ENCODE measurements around the gene KCNT1. TPM values are rescaled to one million over a fixed set of nuclear protein-coding genes. Genes with fewer than 3 reads are reported as not detected.

KCNT1 gene
- total RNA-seq, 1 experiment from 2014 or later, result not detected

DNA sequence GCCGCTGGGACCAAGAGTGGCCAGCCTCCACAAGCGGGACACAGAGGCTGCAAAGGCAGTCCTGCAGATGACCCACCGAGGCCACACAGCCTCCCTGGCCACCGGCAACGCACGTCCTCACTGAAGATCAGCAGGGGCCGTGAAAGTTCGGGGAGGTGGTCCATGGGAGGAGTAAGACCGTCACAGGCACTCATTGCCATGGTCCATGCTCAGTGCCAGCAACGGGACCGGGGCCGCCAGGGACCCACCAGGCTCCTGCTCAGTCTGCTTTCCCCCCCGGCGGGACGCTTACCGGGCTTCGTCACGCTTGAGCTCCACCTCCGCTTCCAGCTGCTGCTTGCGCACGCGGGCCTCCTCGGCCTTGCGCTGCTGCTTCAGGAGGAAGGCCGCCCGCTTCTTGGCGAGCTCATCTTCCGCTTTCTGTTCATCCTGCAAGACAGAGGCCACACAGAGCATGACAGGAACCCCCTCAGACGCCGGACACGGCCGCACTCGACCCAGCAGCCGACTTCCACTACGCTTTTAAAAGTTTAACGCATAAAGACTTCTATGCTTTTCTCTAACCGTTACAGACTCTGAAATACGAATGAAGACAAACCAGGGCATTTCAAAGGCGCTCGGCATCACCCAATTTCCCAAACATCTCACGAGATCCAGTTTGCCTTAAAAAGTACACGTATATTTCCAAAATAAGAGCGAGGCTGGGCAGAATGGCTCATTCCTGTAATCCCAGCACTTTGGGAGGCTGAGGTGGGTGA lies 116.9 kb downstream of the KCNT1 start:
- Histone ChIP-seq H3K27me3 (ENCODE audit: insufficient read depth, low read depth) (no peaks in the 10 kb centered on the region), H3K9me2 (ENCODE audit: insufficient read depth) (no peaks in the 10 kb centered on the region), H4K20me1 (ENCODE audit: insufficient read depth) (no peaks in the 10 kb centered on the region), H3F3A (ENCODE audit: insufficient read depth, low read depth) (no peaks in the 10 kb centered on the region), H3K4me1 (replicated peaks; ENCODE audit: insufficient read depth) (no peaks in the 10 kb centered on the region), H3K9me3 (ENCODE audit: insufficient read depth, low read depth) (no peaks in the 10 kb centered on the region), H3K4me2 (no peak overlapping the region), H2AFZ (no peak overlapping the region), H3K36me3 (ENCODE audit: low read depth) (no peaks in the 10 kb centered on the region), H3K27ac (no peak overlapping the region), H3K79me2 (ENCODE audit: low read depth) (no peaks in the 10 kb centered on the region), H3K4me3 (no peak overlapping the region)
- ChIA-PET CTCF (no interaction called here), POLR2A (ENCODE audit: unreplicated experiment) (no interaction called here)
- BruUV-seq (replicated peaks), result no TSS peak
- TF ChIP-seq, protein P1, sequence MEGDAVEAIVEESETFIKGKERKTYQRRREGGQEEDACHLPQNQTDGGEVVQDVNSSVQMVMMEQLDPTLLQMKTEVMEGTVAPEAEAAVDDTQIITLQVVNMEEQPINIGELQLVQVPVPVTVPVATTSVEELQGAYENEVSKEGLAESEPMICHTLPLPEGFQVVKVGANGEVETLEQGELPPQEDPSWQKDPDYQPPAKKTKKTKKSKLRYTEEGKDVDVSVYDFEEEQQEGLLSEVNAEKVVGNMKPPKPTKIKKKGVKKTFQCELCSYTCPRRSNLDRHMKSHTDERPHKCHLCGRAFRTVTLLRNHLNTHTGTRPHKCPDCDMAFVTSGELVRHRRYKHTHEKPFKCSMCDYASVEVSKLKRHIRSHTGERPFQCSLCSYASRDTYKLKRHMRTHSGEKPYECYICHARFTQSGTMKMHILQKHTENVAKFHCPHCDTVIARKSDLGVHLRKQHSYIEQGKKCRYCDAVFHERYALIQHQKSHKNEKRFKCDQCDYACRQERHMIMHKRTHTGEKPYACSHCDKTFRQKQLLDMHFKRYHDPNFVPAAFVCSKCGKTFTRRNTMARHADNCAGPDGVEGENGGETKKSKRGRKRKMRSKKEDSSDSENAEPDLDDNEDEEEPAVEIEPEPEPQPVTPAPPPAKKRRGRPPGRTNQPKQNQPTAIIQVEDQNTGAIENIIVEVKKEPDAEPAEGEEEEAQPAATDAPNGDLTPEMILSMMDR (conservative IDR thresholded peaks at IDR 0.05), result no peak
- no peak for TF ChIP-seq EZH2 (IDR thresholded peaks at IDR 0.05; ENCODE audit: low read depth)
- intact Hi-C loops (cut with micrococcal nuclease; ENCODE audit: unreplicated experiment), result no loop called here
- DNase-seq, result no peak

- Histone ChIP-seq H3K27me3 (ENCODE audit: insufficient read depth, low read depth) (no peaks in the 10 kb centered on the region), H3K27ac (no peak overlapping the region), H3K9me3 (ENCODE audit: insufficient read depth, low read depth) (no peaks in the 10 kb centered on the region), H3K79me2 (ENCODE audit: low read depth) (no peaks in the 10 kb centered on the region), H3K4me3 (no peak overlapping the region), H3F3A (ENCODE audit: insufficient read depth, low read depth) (no peaks in the 10 kb centered on the region), H3K4me2 (no peak overlapping the region), H2AFZ (no peak overlapping the region), H4K20me1 (ENCODE audit: insufficient read depth) (no peaks in the 10 kb centered on the region), H3K9me2 (ENCODE audit: insufficient read depth) (no peaks in the 10 kb centered on the region), H3K36me3 (ENCODE audit: low read depth) (no peaks in the 10 kb centered on the region), H3K4me1 (replicated peaks; ENCODE audit: insufficient read depth) (no peaks in the 10 kb centered on the region)
- no peak for DNase-seq
- BruUV-seq (replicated peaks), result no TSS peak
- TF ChIP-seq, protein P1 (conservative IDR thresholded peaks at IDR 0.05), result no peak
- no peak for TF ChIP-seq EZH2 (IDR thresholded peaks at IDR 0.05; ENCODE audit: low read depth)
- ChIA-PET CTCF (no interaction called here), POLR2A (ENCODE audit: unreplicated experiment) (no interaction called here)
- intact Hi-C loops (cut with micrococcal nuclease; ENCODE audit: unreplicated experiment), result no loop called here
Measured at GRCh38 chr9:135819905-135820304, 117.9 kb downstream of the KCNT1 start.

GRCh38 chr9:135820661-135821060 lies 118.7 kb downstream of the KCNT1 start:
- no peak overlapping the region for H3K4me2 ChIP-seq
- H3K4me3 ChIP-seq, result no peak overlapping the region
- no TSS peak for BruUV-seq (replicated peaks)
- H3K27me3 ChIP-seq (ENCODE audit: insufficient read depth, low read depth), result no peaks in the 10 kb centered on the region
- DNase-seq, result no peak
- intact Hi-C loops (cut with micrococcal nuclease; ENCODE audit: unreplicated experiment), result no loop called here
- H3K9me3 ChIP-seq (ENCODE audit: insufficient read depth, low read depth), result no peaks in the 10 kb centered on the region
- H3K79me2 ChIP-seq (ENCODE audit: low read depth), result no peaks in the 10 kb centered on the region
- ChIA-PET POLR2A (ENCODE audit: unreplicated experiment) (no interaction called here), CTCF (no interaction called here)
- no peaks in the 10 kb centered on the region for H3K36me3 ChIP-seq (ENCODE audit: low read depth)
- no peaks in the 10 kb centered on the region for H3K4me1 ChIP-seq (replicated peaks; ENCODE audit: insufficient read depth)
- H2AFZ ChIP-seq, result no peak overlapping the region
- TF ChIP-seq, protein P1 (conservative IDR thresholded peaks at IDR 0.05), result no peak
- TF ChIP-seq EZH2 (IDR thresholded peaks at IDR 0.05; ENCODE audit: low read depth), result no peak
- no peaks in the 10 kb centered on the region for H3F3A ChIP-seq (ENCODE audit: insufficient read depth, low read depth)
- no peaks in the 10 kb centered on the region for H3K9me2 ChIP-seq (ENCODE audit: insufficient read depth)
- no peak overlapping the region for H3K27ac ChIP-seq
- H4K20me1 ChIP-seq (ENCODE audit: insufficient read depth), result no peaks in the 10 kb centered on the region
